ENCODE data around the gene DHCR24. TPM values are rescaled to one million over a fixed set of nuclear protein-coding genes. Genes with fewer than 3 reads are reported as not detected.

DHCR24 gene
- total RNA-seq, 1 donor from 2014 or later: 16.6 TPM

- TF ChIP-seq CTCF (IDR thresholded peaks at IDR 0.05): no peak
- Histone ChIP-seq H3K27ac (no peak overlapping the region), H3K4me1 (no peaks in the 10 kb centered on the region), H3K27me3 (no peaks in the 10 kb centered on the region), H3K4me3 (no peak overlapping the region), H3K36me3 (no peaks in the 10 kb centered on the region), H3K9me3 (peaks cover under 1 to 8% of the 10 kb centered on the region in 2 donors)
- DNase-seq (ENCODE audit: low spot score in 2 of 2): no peak
- intact Hi-C loops (cut with DNase I): no loop called here
These were observed 68.4 kb downstream of the DHCR24 start for GRCh38 chr1:54818461-54819194.

GRCh38 chr1:54816951-54817350 lies 70.0 kb downstream of the DHCR24 start:
- Histone ChIP-seq H3K27ac (no peak overlapping the region), H3K4me1 (no peaks in the 10 kb centered on the region), H3K27me3 (no peaks in the 10 kb centered on the region), H3K9me3 (no peaks in the 10 kb centered on the region), H3K4me3 (no peak overlapping the region), H3K36me3 (no peaks in the 10 kb centered on the region)
- no peak for TF ChIP-seq CTCF (IDR thresholded peaks at IDR 0.05)
- no peak for DNase-seq (ENCODE audit: low spot score in 2 of 2)
- intact Hi-C loops (cut with DNase I): no loop called here

GRCh38 chr1:54816130-54816529 lies 70.9 kb downstream of the DHCR24 start:
- H3K36me3 ChIP-seq: no peaks in the 10 kb centered on the region
- no peak for DNase-seq (ENCODE audit: low spot score in 2 of 2)
- no peaks in the 10 kb centered on the region for H3K4me1 ChIP-seq
- no peaks in the 10 kb centered on the region for H3K9me3 ChIP-seq
- intact Hi-C loops (cut with DNase I): no loop called here
- no peak for TF ChIP-seq CTCF (IDR thresholded peaks at IDR 0.05)
- H3K27ac ChIP-seq: no peak overlapping the region
- no peaks in the 10 kb centered on the region for H3K27me3 ChIP-seq
- no peak overlapping the region for H3K4me3 ChIP-seq

- no peak overlapping the region for H3K4me3 ChIP-seq
- no peaks in the 10 kb centered on the region for H3K4me1 ChIP-seq
- H3K27me3 ChIP-seq: no peaks in the 10 kb centered on the region
- TF ChIP-seq CTCF (IDR thresholded peaks at IDR 0.05): no peak
- intact Hi-C loops (cut with DNase I): no loop called here
- no peaks in the 10 kb centered on the region for H3K36me3 ChIP-seq
- no peak overlapping the region for H3K27ac ChIP-seq
- no peak for DNase-seq (ENCODE audit: low spot score in 2 of 2)
- no peaks in the 10 kb centered on the region for H3K9me3 ChIP-seq
These were observed 71.7 kb downstream of the DHCR24 start for GRCh38 chr1:54815086-54815876.

- Histone ChIP-seq H3K27me3 (no peaks in the 10 kb centered on the region), H3K36me3 (no peaks in the 10 kb centered on the region), H3K4me1 (no peaks in the 10 kb centered on the region), H3K4me3 (no peak overlapping the region), H3K27ac (no peak overlapping the region), H3K9me3 (no peaks in the 10 kb centered on the region)
- intact Hi-C loops (cut with DNase I): no loop called here
- TF ChIP-seq CTCF (IDR thresholded peaks at IDR 0.05): no peak
- DNase-seq (ENCODE audit: low spot score in 2 of 2): no peak
These were observed 72.4 kb downstream of the DHCR24 start for GRCh38 chr1:54814571-54814970.
